ENCODE results near the gene MIDN.

DNA sequence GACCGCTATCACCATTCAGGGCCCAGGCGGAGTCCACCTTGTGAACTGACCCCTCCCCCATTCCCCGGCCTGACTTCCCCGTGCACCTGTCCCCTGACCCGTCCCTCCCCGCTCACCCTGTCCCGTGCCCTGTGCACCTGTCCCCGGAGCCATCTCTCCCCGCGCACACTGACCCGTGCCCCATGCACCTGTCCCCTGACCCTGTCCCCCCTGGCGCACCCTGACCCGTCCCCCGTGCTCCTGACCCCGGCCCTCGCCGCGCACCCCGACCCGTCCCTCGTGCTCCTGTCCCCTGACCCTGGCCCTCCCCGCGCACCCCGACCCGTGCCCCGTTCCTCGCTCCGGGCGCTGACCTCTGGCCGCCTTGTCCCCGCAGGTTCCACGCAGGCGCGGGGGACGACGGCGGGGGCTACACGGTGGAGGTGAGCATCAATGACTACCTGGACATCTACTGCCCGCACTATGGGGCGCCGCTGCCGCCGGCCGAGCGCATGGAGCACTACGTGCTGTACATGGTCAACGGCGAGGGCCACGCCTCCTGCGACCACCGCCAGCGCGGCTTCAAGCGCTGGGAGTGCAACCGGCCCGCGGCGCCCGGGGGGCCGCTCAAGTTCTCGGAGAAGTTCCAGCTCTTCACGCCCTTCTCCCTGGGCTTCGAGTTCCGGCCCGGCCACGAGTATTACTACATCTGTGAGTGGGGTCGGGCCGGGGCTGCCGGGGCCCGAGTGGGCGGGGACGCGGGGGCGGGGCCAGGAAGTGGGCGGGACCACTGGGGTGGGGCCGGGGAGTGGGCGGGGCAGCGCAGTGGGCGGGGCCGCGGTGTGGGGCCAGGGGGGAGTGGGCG lies 47.0 kb downstream of the MIDN start:
- TF ChIP-seq, protein P1, sequence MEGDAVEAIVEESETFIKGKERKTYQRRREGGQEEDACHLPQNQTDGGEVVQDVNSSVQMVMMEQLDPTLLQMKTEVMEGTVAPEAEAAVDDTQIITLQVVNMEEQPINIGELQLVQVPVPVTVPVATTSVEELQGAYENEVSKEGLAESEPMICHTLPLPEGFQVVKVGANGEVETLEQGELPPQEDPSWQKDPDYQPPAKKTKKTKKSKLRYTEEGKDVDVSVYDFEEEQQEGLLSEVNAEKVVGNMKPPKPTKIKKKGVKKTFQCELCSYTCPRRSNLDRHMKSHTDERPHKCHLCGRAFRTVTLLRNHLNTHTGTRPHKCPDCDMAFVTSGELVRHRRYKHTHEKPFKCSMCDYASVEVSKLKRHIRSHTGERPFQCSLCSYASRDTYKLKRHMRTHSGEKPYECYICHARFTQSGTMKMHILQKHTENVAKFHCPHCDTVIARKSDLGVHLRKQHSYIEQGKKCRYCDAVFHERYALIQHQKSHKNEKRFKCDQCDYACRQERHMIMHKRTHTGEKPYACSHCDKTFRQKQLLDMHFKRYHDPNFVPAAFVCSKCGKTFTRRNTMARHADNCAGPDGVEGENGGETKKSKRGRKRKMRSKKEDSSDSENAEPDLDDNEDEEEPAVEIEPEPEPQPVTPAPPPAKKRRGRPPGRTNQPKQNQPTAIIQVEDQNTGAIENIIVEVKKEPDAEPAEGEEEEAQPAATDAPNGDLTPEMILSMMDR (IDR thresholded peaks at IDR 0.05) = no peak
- no peak for TF ChIP-seq EP300 (IDR thresholded peaks at IDR 0.05)
- TF ChIP-seq POLR2AphosphoS5 (IDR thresholded peaks at IDR 0.05) = no peak
- no peak for TF ChIP-seq POLR2A (IDR thresholded peaks at IDR 0.05)

Data from suprapubic skin (tissue), 4 donors.